Measurements from ENCODE around the gene SLC2A5. TPM values are rescaled to one million over a fixed set of nuclear protein-coding genes. Genes with fewer than 3 reads are reported as not detected.

Gene SLC2A5
- total RNA-seq, 6 donors from 2014 or later: 0.30 to 11.5 (median 1.2) TPM

GRCh38 chr1:8992936-8993687, 76.3 kb downstream of the SLC2A5 start:
- DNase-seq (no peak), ATAC-seq (ENCODE audit: low FRiP score in 2 of 2) (no peak)
- Histone ChIP-seq H3K4me3 (no peak overlapping the region), H3K4me1 (peaks cover 3 to 5% (median 3%) of the 10 kb centered on the region in 4 donors), H3K27ac (no peak overlapping the region), H3K36me3 (no peaks in the 10 kb centered on the region), H3K27me3 (no peaks in the 10 kb centered on the region), H3K9me3 (no peaks in the 10 kb centered on the region)
- no peak for TF ChIP-seq POLR2AphosphoS5 (IDR thresholded peaks at IDR 0.05)
- no peak for TF ChIP-seq POLR2A (IDR thresholded peaks at IDR 0.05)
- no peak for TF ChIP-seq EP300 (IDR thresholded peaks at IDR 0.05)
- no peak for TF ChIP-seq CTCF (IDR thresholded peaks at IDR 0.05)
- 91 to 94% methylated on average over 8 of the region's 8 CpGs for WGBS, 2 donors

- Histone ChIP-seq H3K27ac (no peak overlapping the region), H3K4me1 (peaks cover 7 to 26% (median 12%) of the 10 kb centered on the region in 4 donors), H3K9me3 (no peaks in the 10 kb centered on the region), H3K4me3 (no peak overlapping the region), H3K27me3 (no peaks in the 10 kb centered on the region), H3K36me3 (no peaks in the 10 kb centered on the region)
- 80 to 83% methylated on average over 4 of the region's 4 CpGs for WGBS, 2 donors
- no peak for ATAC-seq (ENCODE audit: low FRiP score in 2 of 2)
- no peak for DNase-seq
- TF ChIP-seq POLR2AphosphoS5 (IDR thresholded peaks at IDR 0.05): peak in 1 of 2 donors; percentile 17
- TF ChIP-seq POLR2A (IDR thresholded peaks at IDR 0.05): no peak
Observed at GRCh38 chr1:8989821-8990220, 79.6 kb downstream of the SLC2A5 start.

GRCh38 chr1:8989061-8989460, 80.4 kb downstream of the SLC2A5 start:
- Histone ChIP-seq H3K4me1 (peaks cover 7 to 26% (median 12%) of the 10 kb centered on the region in 4 donors), H3K36me3 (no peaks in the 10 kb centered on the region), H3K27me3 (no peaks in the 10 kb centered on the region), H3K4me3 (no peak overlapping the region), H3K27ac (no peak overlapping the region), H3K9me3 (no peaks in the 10 kb centered on the region)
- 92 to 95% methylated on average over 10 of the region's 11 CpGs for WGBS, 2 donors
- TF ChIP-seq CTCF (IDR thresholded peaks at IDR 0.05) (no peak), EP300 (IDR thresholded peaks at IDR 0.05) (no peak), POLR2AphosphoS5 (IDR thresholded peaks at IDR 0.05) (no peak), POLR2A (IDR thresholded peaks at IDR 0.05) (no peak)
- ATAC-seq (ENCODE audit: low FRiP score in 2 of 2) (no peak), DNase-seq (no peak)

GRCh38 chr1:8988618-8988967, 80.8 kb downstream of the SLC2A5 start:
- Histone ChIP-seq H3K27ac (no peak overlapping the region), H3K36me3 (no peaks in the 10 kb centered on the region), H3K27me3 (no peaks in the 10 kb centered on the region), H3K4me1 (peaks cover 7 to 26% (median 12%) of the 10 kb centered on the region in 4 donors), H3K4me3 (no peak overlapping the region), H3K9me3 (no peaks in the 10 kb centered on the region)
- WGBS, 2 donors: 70 to 85% methylated on average over 12 to 13 of the region's 13 CpGs
- no peak for DNase-seq
- no peak for TF ChIP-seq CTCF (IDR thresholded peaks at IDR 0.05)
- no peak for TF ChIP-seq POLR2AphosphoS5 (IDR thresholded peaks at IDR 0.05)
- no peak for TF ChIP-seq POLR2A (IDR thresholded peaks at IDR 0.05)
- no peak for TF ChIP-seq EP300 (IDR thresholded peaks at IDR 0.05)
- ATAC-seq (ENCODE audit: low FRiP score in 2 of 2): no peak

DNA sequence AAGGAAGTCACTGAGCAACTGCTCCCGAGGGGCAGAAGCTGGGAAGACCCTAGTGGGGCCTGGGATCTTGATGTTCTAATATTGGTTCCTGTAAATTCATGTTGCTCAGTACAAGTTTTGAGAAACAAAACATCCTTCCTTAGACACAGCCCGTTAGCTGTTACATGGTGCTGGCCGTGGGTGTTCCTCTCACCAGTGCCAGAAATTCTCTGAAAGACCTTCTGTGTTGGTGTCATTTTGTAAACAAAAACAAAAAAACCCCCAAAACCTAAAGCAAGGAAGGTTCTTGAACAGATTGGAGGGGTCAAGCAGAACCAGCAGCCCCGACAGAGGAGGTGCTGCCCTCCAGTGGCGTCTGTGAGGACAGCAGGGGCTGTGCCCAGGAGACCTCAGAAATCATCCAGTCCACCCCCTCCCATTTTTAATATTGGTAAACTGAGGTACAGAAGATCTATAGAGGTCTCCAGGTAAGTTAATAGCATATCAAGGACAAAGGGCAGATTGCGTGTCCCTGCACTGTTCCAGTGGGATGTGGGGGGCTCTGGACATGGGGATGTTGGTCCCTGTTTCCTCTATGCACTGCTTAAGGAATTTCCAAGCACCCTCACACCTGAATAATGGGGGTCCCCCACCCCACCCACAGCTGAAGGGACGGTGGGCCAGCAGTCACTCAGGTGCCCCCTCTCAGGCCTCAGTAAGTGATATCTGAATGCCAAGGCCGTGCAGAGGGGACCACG, 81.4 kb downstream of the SLC2A5 start:
- peaks cover 7 to 26% (median 12%) of the 10 kb centered on the region in 4 donors for H3K4me1 ChIP-seq
- DNase-seq: peak; percentile 65
- peak overlapping the region in 1 of 4 donors; percentile 55 for H3K27ac ChIP-seq
- H3K36me3 ChIP-seq: no peaks in the 10 kb centered on the region
- TF ChIP-seq CTCF (IDR thresholded peaks at IDR 0.05): peak; percentile 66 to 92 (median 81)
- TF ChIP-seq POLR2AphosphoS5 (IDR thresholded peaks at IDR 0.05): peak in 1 of 2 donors; percentile 14
- no peak for TF ChIP-seq EP300 (IDR thresholded peaks at IDR 0.05)
- no peak for TF ChIP-seq POLR2A (IDR thresholded peaks at IDR 0.05)
- WGBS, 2 donors: 12 to 32% methylated on average over 7 to 9 of the region's 9 CpGs
- no peak overlapping the region for H3K4me3 ChIP-seq
- no peaks in the 10 kb centered on the region for H3K9me3 ChIP-seq
- no peaks in the 10 kb centered on the region for H3K27me3 ChIP-seq
- peak; percentile 75 to 86 for ATAC-seq (ENCODE audit: low FRiP score in 2 of 2)
